Panc1 (cell line): Measurements from ENCODE around the gene PRLR. TPM values are rescaled to one million over a fixed set of nuclear protein-coding genes. Genes with fewer than 3 reads are reported as not detected.

Experiments
- ATAC-seq: fragments of 200-7000 bp; cut with Tn5 transposase; 2 replicates; pipeline ENCODE4 v1.9.1; 2020; ENCODE audit warnings: mild to moderate bottlenecking, moderate library complexity
- BruUV-seq: library from RNA; stranded (reverse); fragments of 400-500 nt; replicated peaks from 2 replicates; lab custom pipeline; 2021; lab: Mats Ljungman, UMichigan
- CTCF ChIA-PET: fragments of 300-600 bp; sonication (Branson Sonifier 250); formaldehyde crosslinking; loops from one replicate; lab custom pipeline; 2022; ENCODE audit warnings: antibody characterized with exemption; lab: Charles Lee
- POLR2A ChIA-PET: fragments of 300-600 bp; sonication (Branson Sonifier 250); formaldehyde crosslinking; loops from one replicate; lab custom pipeline; 2022; ENCODE audit warnings: antibody characterized with exemption; lab: Charles Lee
- DNase-seq: peaks from one replicate; pipeline ENCODE4 v3.0.0-alpha.2; 2010; ENCODE audit warnings: low read depth, low spot score
- H3K27ac ChIP-seq: 2 replicates; pipeline ENCODE4 v1.5.1; 2011; ENCODE audit warnings: mild to moderate bottlenecking, low read length, inconsistent platforms
- H3K27me3 ChIP-seq: fragments of 200-500 bp; sonication (Bioruptor generic); 2 replicates; pipeline ENCODE4 v1.6.0; 2014; ENCODE audit warnings: low read length, inconsistent platforms; ENCODE audit not compliant: control insufficient read depth, insufficient read depth
- H3K36me3 ChIP-seq: fragments of 200-500 bp; sonication (Bioruptor generic); 2 replicates; pipeline ENCODE4 v1.5.1; 2014; ENCODE audit warnings: inconsistent platforms, mild to moderate bottlenecking, low read length, moderate library complexity; ENCODE audit not compliant: control insufficient read depth, insufficient read depth
- H3K4me1 ChIP-seq: 2 replicates; pipeline ENCODE4 v1.5.1; 2011; ENCODE audit warnings: inconsistent platforms, mild to moderate bottlenecking, low read length, moderate library complexity; ENCODE audit not compliant: control insufficient read depth, insufficient read depth
- H3K4me3 ChIP-seq, 2 experiments: 2 replicates each; pipeline ENCODE4 v1.5.1; 2011 to 2012; ENCODE audit warnings: low read depth in 2 of 2, low read length in 2 of 2, mild to moderate bottlenecking in 2 of 2, inconsistent platforms in 1 of 2, moderate library complexity in 1 of 2
- H3K9me3 ChIP-seq: fragments of 200-500 bp; sonication (Bioruptor generic); 2 replicates; pipeline ENCODE4 v1.5.1; 2014; ENCODE audit warnings: low read depth, mild to moderate bottlenecking, inconsistent platforms, low read length, moderate library complexity; ENCODE audit not compliant: control insufficient read depth, insufficient read depth
- POLR2AphosphoS5 ChIP-seq: IDR thresholded peaks from 2 replicates; pipeline ENCODE4 v1.6.1; 2012; ENCODE audit warnings: mild to moderate bottlenecking, low read depth, low read length, moderate library complexity
- SIN3A ChIP-seq: IDR thresholded peaks from 2 replicates; pipeline ENCODE4 v1.6.1; 2012; ENCODE audit warnings: low read depth, mild to moderate bottlenecking, low read length, moderate library complexity, borderline replicate concordance; ENCODE audit not compliant: insufficient read depth
- TCF7L2 ChIP-seq: IDR thresholded peaks from 2 replicates; pipeline ENCODE4 v1.6.1; 2011; ENCODE audit warnings: mild to moderate bottlenecking, low read depth, low read length, inconsistent platforms
- in situ Hi-C: cut with HindIII; loops from 2 replicates; pipeline ENCODE4 v1.10.0; 2016; ENCODE audit warnings: low sequenced_read_pairs, low pct_unique_long_range_greater_than_20kb
- intact Hi-C: fragments of 100-400 bp; cut with micrococcal nuclease; formaldehyde crosslinking; loops from one replicate; pipeline ENCODE4 v1.10.0; 2022; ENCODE audit not compliant: unreplicated experiment
- total RNA-seq: library from RNA; stranded (reverse); gene quantifications from one replicate; pipeline ENCODE4 v1.2.1, GENCODE V29; 2021; ENCODE audit not compliant: unreplicated experiment
- TF ChIP-seq, protein P1 (sequence below): fragments of 450-650 bp; IDR thresholded peaks from 2 replicates; pipeline ENCODE4 v1.5.1; 2017; ENCODE audit warnings: mild to moderate bottlenecking
- TF ChIP-seq, protein P2 (sequence below), 2 experiments: IDR thresholded peaks; 2 replicates each; pipeline ENCODE4 v1.6.1; 2011 to 2012; ENCODE audit warnings: low read depth in 2 of 2, control low read depth in 1 of 2, low read length in 1 of 2, mild to moderate bottlenecking in 1 of 2, moderate library complexity in 1 of 2; ENCODE audit not compliant: insufficient read depth in 1 of 2

The PRLR gene
- total RNA-seq, 1 experiment from 2014 or later = 0.46 TPM

DNA sequence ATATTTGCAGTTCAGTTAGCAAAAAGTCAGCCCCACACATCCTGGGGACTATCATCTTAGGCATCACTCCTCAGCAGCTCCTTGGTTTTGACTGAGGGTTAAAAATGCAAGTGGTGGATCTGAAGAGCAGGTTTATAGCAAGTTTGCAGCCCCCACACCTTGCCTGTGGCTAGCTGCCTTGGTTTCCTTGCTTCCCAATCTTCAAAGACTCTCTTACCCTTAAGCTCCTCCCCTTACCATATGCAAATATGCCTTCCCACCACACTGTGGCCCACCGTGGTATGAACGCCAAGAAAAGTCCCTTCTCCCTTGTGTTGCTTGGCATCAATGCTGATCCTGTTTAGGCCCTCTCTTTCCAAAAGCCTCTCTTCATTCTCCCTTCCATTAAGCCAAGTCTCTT lies 137.6 kb downstream of the PRLR start:
- no peak for ATAC-seq
- Histone ChIP-seq H3K4me1 (no peaks in the 10 kb centered on the region), H3K4me3 (no peak overlapping the region), H3K36me3 (no peaks in the 10 kb centered on the region), H3K27ac (no peak overlapping the region), H3K9me3 (no peaks in the 10 kb centered on the region), H3K27me3 (no peaks in the 10 kb centered on the region)
- CTCF ChIA-PET = no interaction called here
- intact Hi-C loops (no loop called here), in situ Hi-C loops (no loop called here)
- no peak for DNase-seq
- POLR2A ChIA-PET = no interaction called here
- no TSS peak for BruUV-seq
- TF ChIP-seq TCF7L2 (no peak), SIN3A (no peak), POLR2AphosphoS5 (no peak)
- TF ChIP-seq, protein P1, sequence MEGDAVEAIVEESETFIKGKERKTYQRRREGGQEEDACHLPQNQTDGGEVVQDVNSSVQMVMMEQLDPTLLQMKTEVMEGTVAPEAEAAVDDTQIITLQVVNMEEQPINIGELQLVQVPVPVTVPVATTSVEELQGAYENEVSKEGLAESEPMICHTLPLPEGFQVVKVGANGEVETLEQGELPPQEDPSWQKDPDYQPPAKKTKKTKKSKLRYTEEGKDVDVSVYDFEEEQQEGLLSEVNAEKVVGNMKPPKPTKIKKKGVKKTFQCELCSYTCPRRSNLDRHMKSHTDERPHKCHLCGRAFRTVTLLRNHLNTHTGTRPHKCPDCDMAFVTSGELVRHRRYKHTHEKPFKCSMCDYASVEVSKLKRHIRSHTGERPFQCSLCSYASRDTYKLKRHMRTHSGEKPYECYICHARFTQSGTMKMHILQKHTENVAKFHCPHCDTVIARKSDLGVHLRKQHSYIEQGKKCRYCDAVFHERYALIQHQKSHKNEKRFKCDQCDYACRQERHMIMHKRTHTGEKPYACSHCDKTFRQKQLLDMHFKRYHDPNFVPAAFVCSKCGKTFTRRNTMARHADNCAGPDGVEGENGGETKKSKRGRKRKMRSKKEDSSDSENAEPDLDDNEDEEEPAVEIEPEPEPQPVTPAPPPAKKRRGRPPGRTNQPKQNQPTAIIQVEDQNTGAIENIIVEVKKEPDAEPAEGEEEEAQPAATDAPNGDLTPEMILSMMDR = no peak
- TF ChIP-seq, protein P2, sequence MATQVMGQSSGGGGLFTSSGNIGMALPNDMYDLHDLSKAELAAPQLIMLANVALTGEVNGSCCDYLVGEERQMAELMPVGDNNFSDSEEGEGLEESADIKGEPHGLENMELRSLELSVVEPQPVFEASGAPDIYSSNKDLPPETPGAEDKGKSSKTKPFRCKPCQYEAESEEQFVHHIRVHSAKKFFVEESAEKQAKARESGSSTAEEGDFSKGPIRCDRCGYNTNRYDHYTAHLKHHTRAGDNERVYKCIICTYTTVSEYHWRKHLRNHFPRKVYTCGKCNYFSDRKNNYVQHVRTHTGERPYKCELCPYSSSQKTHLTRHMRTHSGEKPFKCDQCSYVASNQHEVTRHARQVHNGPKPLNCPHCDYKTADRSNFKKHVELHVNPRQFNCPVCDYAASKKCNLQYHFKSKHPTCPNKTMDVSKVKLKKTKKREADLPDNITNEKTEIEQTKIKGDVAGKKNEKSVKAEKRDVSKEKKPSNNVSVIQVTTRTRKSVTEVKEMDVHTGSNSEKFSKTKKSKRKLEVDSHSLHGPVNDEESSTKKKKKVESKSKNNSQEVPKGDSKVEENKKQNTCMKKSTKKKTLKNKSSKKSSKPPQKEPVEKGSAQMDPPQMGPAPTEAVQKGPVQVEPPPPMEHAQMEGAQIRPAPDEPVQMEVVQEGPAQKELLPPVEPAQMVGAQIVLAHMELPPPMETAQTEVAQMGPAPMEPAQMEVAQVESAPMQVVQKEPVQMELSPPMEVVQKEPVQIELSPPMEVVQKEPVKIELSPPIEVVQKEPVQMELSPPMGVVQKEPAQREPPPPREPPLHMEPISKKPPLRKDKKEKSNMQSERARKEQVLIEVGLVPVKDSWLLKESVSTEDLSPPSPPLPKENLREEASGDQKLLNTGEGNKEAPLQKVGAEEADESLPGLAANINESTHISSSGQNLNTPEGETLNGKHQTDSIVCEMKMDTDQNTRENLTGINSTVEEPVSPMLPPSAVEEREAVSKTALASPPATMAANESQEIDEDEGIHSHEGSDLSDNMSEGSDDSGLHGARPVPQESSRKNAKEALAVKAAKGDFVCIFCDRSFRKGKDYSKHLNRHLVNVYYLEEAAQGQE (IDR thresholded peaks at IDR 0.05; ENCODE audit: insufficient read depth in 1 of 2, low read depth in 2 of 2, low read length in 1 of 2) = no peak

DNA sequence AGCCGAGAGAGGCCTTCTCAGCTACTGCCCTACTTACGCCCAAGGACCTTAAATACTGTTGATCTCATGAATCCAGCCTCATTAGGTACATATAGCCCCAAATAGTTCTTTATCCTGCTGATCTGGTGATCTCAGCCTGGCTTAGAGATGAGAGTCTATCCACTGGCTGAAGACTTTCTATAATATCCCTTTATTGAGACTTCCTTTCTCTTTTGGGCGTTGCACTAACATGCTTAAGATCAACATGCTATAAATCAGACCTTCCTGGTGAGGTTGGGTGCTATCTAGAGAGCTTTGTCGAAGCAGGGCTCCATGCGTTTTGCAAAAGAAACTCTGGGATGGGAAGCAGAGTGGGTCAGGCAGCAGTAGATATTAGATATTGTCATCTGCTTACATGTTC lies 138.6 kb downstream of the PRLR start:
- no TSS peak for BruUV-seq
- H3K36me3 ChIP-seq = no peaks in the 10 kb centered on the region
- no peaks in the 10 kb centered on the region for H3K27me3 ChIP-seq
- DNase-seq (no peak), ATAC-seq (no peak)
- ChIA-PET CTCF (no interaction called here), POLR2A (interaction anchor here (0.6 kb wide), 1 partner anchor 64 kb away, joined by 6 read pairs; no protein-coding TSS in a partner anchor)
- in situ Hi-C loops = no loop called here
- no peak overlapping the region for H3K27ac ChIP-seq
- intact Hi-C loops = no loop called here
- no peaks in the 10 kb centered on the region for H3K9me3 ChIP-seq
- TF ChIP-seq POLR2AphosphoS5 = no peak
- TF ChIP-seq, protein P1 = no peak
- TF ChIP-seq, protein P2 (IDR thresholded peaks at IDR 0.05; ENCODE audit: insufficient read depth in 1 of 2, low read depth in 2 of 2, low read length in 1 of 2) = no peak
- TF ChIP-seq TCF7L2 = no peak
- no peak for TF ChIP-seq SIN3A
- H3K4me1 ChIP-seq = no peaks in the 10 kb centered on the region
- H3K4me3 ChIP-seq = no peak overlapping the region
